Aorta (tissue), 5 donors: Measurements from ENCODE around the gene SLC8A2. TPM values are rescaled to one million over a fixed set of nuclear protein-coding genes. Genes with fewer than 3 reads are reported as not detected.

ENCODE experiments used
- ATAC-seq: fragments of 200-7000 bp; cut with Tn5 transposase; one replicate; pipeline ENCODE4 v1.9.1; 2022; ENCODE audit warnings: moderate library complexity; ENCODE audit not compliant: low FRiP score
- DNase-seq, 2 donors: peaks; one replicate each; pipeline ENCODE4 v3.0.0-alpha.2; 2020
- H3K27ac ChIP-seq, 2 donors: one replicate each; pipeline ENCODE4 v1.5.1; 2013; ENCODE audit warnings: low read length in 2 of 2, mild to moderate bottlenecking in 2 of 2, moderate library complexity in 2 of 2, control low read depth in 1 of 2, inconsistent platforms in 1 of 2, low read depth in 1 of 2
- H3K27me3 ChIP-seq, 2 donors: one replicate each; pipeline ENCODE4 v1.6.1; 2013; ENCODE audit warnings: control low read depth in 1 of 2, low read length in 1 of 2, mild to moderate bottlenecking in 1 of 2, moderate library complexity in 1 of 2; ENCODE audit not compliant: insufficient read depth in 2 of 2, control insufficient read depth in 1 of 2
- H3K36me3 ChIP-seq, 2 donors: one replicate each; pipeline ENCODE4 v1.6.1; 2013; ENCODE audit warnings: control low read depth in 1 of 2, low read length in 1 of 2, mild to moderate bottlenecking in 1 of 2; ENCODE audit not compliant: insufficient read depth in 2 of 2, control insufficient read depth in 1 of 2
- H3K4me1 ChIP-seq, 2 donors: one replicate each; pipeline ENCODE4 v1.6.1; 2013; ENCODE audit warnings: low read length in 2 of 2, control low read depth in 1 of 2, mild to moderate bottlenecking in 1 of 2, moderate library complexity in 1 of 2; ENCODE audit not compliant: insufficient read depth in 2 of 2, control insufficient read depth in 1 of 2
- H3K4me3 ChIP-seq, 2 donors: one replicate each; pipeline ENCODE4 v1.5.1; 2013; ENCODE audit warnings: low read length in 2 of 2, control low read depth in 1 of 2, mild to moderate bottlenecking in 1 of 2
- H3K9me3 ChIP-seq: one replicate; pipeline ENCODE4 v1.6.1; 2013; ENCODE audit warnings: mild to moderate bottlenecking, low read length; ENCODE audit not compliant: control insufficient read depth
- WGBS, 2 donors: extraction: QIAGEN DNeasy Blood & Tissue Kit; methylation state at CpG; one replicate each; pipeline ENCODE4 v1.1.7; 2013; 5-methylcytosine and 5-hydroxymethylcytosine counted together
- intact Hi-C, 2 donors: fragments of 100-400 bp; cut with DNase I; formaldehyde crosslinking; loops; one replicate each; pipeline versions ENCODE4 v1.14.2 to v1.15.0; 2022
- long read RNA-seq, 2 donors: library from polyadenylated mRNA; unstranded; transcript quantifications; one replicate each; pipeline ENCODE4 v2.0.0, GENCODE V29; 2020 to 2021
- polyA plus RNA-seq, 2 donors: library from polyadenylated mRNA; stranded (reverse); fragments of 200-250 nt; gene quantifications; one replicate each; pipeline ENCODE4 v1.2.3, GENCODE V29; 2013
- total RNA-seq, 2 donors: library from RNA; stranded (reverse); fragmentation: NEBNext Ultra II Directional; extraction: Animal tissue kit (Norgen Biotek cat#: 25700); gene quantifications; one replicate each; pipeline ENCODE4 v1.2.1, GENCODE V29; 2021
- donor health status: healthy with polysubstance abuse.
- donor health status: Bipolar disorder and iron deficiency.
- donor health status: DM: no; HTN: no; CAD: no.
- donor health status: DM: no; HTN: no; CAD: no.
- donor health status: DM: yes; HTN: yes; CAD: no.

SLC8A2 gene, protein sequence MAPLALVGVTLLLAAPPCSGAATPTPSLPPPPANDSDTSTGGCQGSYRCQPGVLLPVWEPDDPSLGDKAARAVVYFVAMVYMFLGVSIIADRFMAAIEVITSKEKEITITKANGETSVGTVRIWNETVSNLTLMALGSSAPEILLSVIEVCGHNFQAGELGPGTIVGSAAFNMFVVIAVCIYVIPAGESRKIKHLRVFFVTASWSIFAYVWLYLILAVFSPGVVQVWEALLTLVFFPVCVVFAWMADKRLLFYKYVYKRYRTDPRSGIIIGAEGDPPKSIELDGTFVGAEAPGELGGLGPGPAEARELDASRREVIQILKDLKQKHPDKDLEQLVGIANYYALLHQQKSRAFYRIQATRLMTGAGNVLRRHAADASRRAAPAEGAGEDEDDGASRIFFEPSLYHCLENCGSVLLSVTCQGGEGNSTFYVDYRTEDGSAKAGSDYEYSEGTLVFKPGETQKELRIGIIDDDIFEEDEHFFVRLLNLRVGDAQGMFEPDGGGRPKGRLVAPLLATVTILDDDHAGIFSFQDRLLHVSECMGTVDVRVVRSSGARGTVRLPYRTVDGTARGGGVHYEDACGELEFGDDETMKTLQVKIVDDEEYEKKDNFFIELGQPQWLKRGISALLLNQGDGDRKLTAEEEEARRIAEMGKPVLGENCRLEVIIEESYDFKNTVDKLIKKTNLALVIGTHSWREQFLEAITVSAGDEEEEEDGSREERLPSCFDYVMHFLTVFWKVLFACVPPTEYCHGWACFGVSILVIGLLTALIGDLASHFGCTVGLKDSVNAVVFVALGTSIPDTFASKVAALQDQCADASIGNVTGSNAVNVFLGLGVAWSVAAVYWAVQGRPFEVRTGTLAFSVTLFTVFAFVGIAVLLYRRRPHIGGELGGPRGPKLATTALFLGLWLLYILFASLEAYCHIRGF
- under 1 TPM; 0.23 to 0.72 TPM for total RNA-seq
- polyA plus RNA-seq: not detected
- long read RNA-seq, donor 1: 0 reads
- long read RNA-seq, donor 2, partial matches to known transcripts: 0 of 1 reads
- long read RNA-seq, donor 2, other reads (novel, unspliced or antisense): 1 of 1 reads

DNA sequence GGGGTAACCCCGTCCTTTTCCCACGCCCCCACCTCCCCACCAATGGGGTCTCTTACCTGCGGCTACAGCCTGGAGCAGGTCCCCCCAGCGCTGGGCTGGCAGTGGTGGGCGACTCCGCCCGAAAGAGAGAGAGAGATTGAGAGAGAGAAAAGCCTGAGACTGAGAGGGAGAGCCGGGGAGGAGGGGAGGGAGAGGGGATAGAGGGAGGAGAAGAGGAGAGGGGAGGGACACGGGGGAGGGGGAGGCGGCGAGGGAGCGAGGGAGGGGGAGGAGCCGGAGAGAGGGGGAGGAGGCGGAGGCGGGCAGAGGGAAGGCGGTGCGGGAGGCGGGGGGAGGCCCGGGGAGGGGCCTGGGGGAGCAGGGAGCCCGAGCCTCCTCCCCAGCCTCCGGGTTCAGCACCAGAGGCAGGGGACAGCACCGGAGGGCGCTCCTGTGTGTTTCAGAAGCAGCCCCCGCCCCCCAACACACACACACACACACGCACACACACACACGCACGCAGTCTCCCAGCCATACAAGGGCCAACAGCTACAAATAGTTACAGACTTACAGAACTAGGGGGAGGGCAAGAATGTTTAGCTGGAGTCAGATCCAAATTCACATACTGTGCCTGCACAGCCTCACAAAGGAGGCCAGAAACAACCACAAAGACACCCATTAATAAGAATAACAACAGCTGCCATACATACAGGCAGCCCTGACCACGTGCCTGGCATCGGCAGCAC lies at the start of gene SLC8A2:
Gene SLC8A2 (minus strand): TSS at position 161 of the 725 bp plus-strand sequence. CDS start 5,490 bp downstream, outside the sequence.
- ATAC-seq: peak; percentile 74
- intact Hi-C loops: no loop called here
- H3K27ac ChIP-seq: no peak within 1 kb of the TSS
- no peaks in the 10 kb centered on the region for H3K9me3 ChIP-seq
- H3K4me1 ChIP-seq: no peaks in the 10 kb centered on the region
- no peaks in the 10 kb centered on the region for H3K27me3 ChIP-seq
- 0 to 1% methylated on average over 23 to 29 of the region's 29 CpGs for WGBS, 2 donors
- peak; percentile 85 to 94 for DNase-seq
- no peak within 1 kb of the TSS for H3K4me3 ChIP-seq
- H3K36me3 ChIP-seq: no peaks in the 10 kb centered on the region

DNA sequence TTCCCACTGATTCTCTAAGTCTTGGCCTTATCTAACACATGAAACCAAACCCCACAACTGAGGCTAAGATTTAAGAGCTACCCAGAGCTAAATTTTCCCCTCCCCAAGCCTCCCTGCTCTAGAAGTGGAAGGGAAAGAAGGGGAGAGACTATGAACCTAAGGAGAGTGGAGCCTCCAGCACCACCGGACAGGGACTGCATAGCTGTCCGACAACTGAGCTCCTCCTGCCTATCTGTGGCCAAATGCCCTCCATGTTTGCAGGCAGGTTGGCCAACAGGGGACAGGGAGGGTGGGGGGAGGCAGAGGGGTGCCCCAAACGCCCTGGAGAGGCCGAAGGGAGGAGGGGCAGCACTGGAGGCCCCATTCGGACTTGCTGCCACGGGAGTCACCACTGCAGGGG lies 49.1 kb upstream of the SLC8A2 start:
- Histone ChIP-seq H3K27ac (no peak overlapping the region), H3K9me3 (no peaks in the 10 kb centered on the region), H3K4me1 (no peaks in the 10 kb centered on the region), H3K4me3 (no peak overlapping the region), H3K27me3 (no peaks in the 10 kb centered on the region), H3K36me3 (no peaks in the 10 kb centered on the region)
- DNase-seq: no peak
- ATAC-seq: no peak
- intact Hi-C loops: no loop called here
- 53 to 63% methylated on average over 5 to 6 of the region's 6 CpGs for WGBS, 2 donors

DNA sequence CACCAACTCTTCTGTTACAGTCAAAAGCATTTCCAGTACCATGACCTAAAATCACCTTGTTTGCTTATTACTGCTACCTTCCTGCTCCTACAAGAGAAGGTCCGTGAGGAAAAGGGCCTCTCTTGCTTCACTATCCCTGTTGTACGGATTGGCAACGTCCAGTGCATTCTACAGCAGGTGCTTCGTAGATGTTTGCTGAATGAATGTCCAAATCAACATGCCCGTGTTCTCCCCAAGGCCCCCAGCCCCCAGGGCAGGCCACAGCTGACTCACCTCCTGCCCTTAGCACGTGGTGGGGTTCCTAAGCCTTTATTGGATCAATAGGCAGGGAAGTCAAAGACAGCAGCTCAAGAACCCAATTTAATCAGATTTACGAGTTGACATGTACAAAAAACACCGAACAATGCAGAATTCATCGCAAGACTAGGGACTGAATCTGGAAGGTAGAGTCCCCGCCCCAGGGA lies 48.7 kb upstream of the SLC8A2 start:
- DNase-seq (no peak), ATAC-seq (no peak)
- H3K9me3 ChIP-seq: no peaks in the 10 kb centered on the region
- intact Hi-C loops: no loop called here
- no peak overlapping the region for H3K27ac ChIP-seq
- no peaks in the 10 kb centered on the region for H3K4me1 ChIP-seq
- no peaks in the 10 kb centered on the region for H3K27me3 ChIP-seq
- no peaks in the 10 kb centered on the region for H3K36me3 ChIP-seq
- WGBS, 2 donors: 75 to 82% methylated on average over 10 of the region's 10 CpGs
- H3K4me3 ChIP-seq: no peak overlapping the region

DNA sequence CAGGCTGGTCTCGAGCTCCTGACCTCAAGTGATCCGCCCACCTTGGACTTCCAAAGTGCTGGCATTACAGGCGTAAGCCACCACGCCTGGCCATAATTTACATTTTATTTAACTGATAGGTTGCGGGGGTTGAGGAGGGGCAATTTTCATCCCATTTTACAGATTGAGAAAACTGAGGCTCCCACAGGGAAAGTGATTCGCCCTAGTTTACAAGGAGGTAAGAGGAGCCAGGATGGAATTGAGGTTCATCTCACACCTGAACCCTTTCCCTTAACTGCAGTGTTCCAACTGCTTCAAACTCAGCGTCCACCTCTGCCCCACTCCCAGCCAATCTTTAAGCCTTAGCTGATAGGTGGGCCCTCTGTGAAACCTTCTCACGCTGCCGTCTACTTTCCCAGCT lies 47.2 kb upstream of the SLC8A2 start:
- intact Hi-C loops: loop anchor here (5.0 to 10.0 kb wide), 3 partner anchors 86 to 244 kb away; partner anchors contain the start of genes BICRA (in 1 of the 2) and INAFM1 (in 1 of the 2)

DNA sequence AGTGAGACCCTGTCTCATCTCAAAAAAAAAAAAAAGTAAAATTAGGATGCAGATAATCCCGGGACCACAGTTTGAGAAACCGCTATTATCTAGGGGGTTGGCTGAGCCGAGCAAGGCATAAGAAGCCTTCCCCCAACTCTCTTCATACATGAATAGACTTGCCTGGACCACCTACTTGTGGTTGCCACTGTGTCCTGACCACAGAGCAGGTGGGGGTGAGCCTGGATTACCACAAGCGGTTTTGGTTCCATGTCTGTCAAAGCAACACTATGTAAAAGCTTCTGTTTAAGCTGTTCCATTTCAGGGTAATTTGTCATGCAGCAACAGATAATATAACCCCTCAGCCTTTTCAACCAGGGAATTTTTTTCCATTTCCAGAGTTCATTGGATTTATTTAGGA lies 46.4 kb upstream of the SLC8A2 start:
- H3K27me3 ChIP-seq: no peaks in the 10 kb centered on the region
- 72 to 79% methylated on average over 4 of the region's 4 CpGs for WGBS, 2 donors
- no peaks in the 10 kb centered on the region for H3K9me3 ChIP-seq
- no peaks in the 10 kb centered on the region for H3K36me3 ChIP-seq
- no peak for ATAC-seq
- no peak for DNase-seq
- intact Hi-C loops: loop anchor here (5.0 to 10.0 kb wide), 3 partner anchors 87 to 243 kb away; partner anchors contain the start of genes BICRA (in 1 of the 2) and INAFM1 (in 1 of the 2)
- no peak overlapping the region for H3K4me3 ChIP-seq
- H3K4me1 ChIP-seq: no peaks in the 10 kb centered on the region
- H3K27ac ChIP-seq: no peak overlapping the region

More for the DNA sequence above, 47.2 kb upstream of the SLC8A2 start:
- H3K9me3 ChIP-seq: no peaks in the 10 kb centered on the region
- no peak for ATAC-seq
- 84 to 85% methylated on average over 9 of the region's 9 CpGs for WGBS, 2 donors
- H3K27me3 ChIP-seq: no peaks in the 10 kb centered on the region
- no peaks in the 10 kb centered on the region for H3K36me3 ChIP-seq
- no peak for DNase-seq
- H3K4me1 ChIP-seq: no peaks in the 10 kb centered on the region
- H3K4me3 ChIP-seq: no peak overlapping the region
- H3K27ac ChIP-seq: no peak overlapping the region

DNA sequence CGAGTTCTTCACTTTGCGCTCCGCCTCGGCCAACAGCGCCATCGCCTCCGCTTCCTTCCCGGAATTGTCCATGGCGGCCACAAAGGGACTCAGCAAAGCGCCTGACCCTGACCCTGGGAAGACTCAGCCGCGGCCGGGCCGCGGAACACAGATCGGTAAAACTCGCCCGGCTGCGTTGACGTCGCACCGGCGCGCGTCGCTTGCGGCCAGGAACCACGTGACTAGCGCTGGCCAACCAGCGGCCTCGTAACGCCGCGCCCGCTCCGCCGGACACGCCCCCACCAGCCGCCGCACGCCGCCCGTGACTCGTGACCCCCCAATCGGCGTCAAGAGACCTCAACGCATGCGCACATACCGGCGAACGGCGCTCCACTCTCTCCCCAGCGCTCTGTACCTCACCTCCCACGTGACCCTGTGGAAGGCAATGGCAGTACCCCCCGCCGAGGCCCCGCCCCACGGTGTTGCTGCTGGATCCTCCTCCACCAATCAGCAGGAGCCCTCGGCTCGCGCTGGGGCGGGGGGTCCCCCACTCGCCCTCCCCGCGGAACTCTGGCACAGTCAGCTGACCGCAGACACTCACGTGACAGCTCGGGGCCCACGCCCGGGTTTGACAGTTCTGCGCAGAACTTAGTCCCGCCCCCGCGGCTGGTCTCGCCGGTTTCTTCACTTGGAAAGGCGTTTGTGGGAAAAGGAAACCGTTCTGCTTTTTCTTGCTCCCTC lies 43.3 kb upstream of the SLC8A2 start, which contains the start of gene NAPA:
Gene NAPA (minus strand): TSS at position 195 of the 720 bp plus-strand sequence. CDS start 123 bp downstream, at position 72.
- no peaks in the 10 kb centered on the region for H3K36me3 ChIP-seq
- peak; percentile 100 for DNase-seq
- no peaks in the 10 kb centered on the region for H3K27me3 ChIP-seq
- ATAC-seq: peak; percentile 100
- no peaks in the 10 kb centered on the region for H3K9me3 ChIP-seq
- H3K27ac ChIP-seq: peak within 1 kb of the TSS; percentile 39 to 79
- WGBS, 2 donors: 0 to 1% methylated on average over 62 to 78 of the region's 78 CpGs
- H3K4me3 ChIP-seq: peak within 1 kb of the TSS; percentile 47 to 62
- intact Hi-C loops: loop anchor here (1.0 to 10.0 kb wide), 7 partner anchors 31 to 240 kb away; partner anchors contain the start of genes BICRA (in 1 of the 2), INAFM1 (in 1 of the 2) and KPTN (in 1 of the 2)
- no peaks in the 10 kb centered on the region for H3K4me1 ChIP-seq

DNA sequence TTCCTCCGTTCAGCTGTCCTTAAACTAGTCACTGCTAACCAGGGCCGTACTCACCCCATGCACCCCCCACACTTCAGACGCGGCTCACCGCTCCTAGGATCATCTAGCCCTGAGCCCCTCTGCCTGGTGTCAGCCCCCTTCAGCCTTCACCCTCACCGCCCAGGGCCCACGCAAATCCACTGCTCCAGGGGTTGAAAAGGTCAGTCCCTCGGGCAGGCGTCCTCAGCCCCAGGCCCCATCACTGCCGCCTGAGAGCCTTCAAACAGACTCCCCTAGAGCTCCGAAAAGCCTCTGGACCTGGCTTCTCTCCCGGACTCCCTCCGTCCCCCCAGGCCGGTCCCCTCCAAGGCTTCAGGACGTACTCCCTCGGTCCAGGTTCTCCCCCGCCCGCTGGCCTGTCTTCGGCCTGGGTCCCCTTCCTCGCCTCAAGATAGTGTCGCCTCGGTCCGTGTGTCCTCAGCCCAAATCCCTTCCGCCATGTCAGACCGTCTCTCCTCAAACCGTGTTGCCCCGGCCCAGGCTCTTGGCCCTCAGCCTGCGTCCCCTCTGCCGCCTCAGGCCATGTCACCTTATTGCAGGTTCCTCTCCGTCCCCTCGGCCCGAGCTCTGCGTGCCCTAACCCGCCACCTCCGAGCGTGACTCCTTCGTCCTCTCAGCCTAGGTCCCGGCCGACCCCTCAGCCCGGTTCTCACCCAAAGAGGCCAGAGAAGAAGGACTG lies 42.6 kb upstream of the SLC8A2 start:
- intact Hi-C loops: loop anchor here (5.0 to 10.0 kb wide), 3 partner anchors 90 to 240 kb away; partner anchors contain the start of genes BICRA (in 1 of the 2) and INAFM1 (in 1 of the 2)
- H3K36me3 ChIP-seq: no peaks in the 10 kb centered on the region
- H3K4me3 ChIP-seq: peak overlapping the region; percentile 47 to 62
- no peaks in the 10 kb centered on the region for H3K9me3 ChIP-seq
- ATAC-seq (no peak), DNase-seq (no peak)
- 3 to 4% methylated on average over 40 of the region's 40 CpGs for WGBS, 2 donors
- H3K4me1 ChIP-seq: no peaks in the 10 kb centered on the region
- H3K27me3 ChIP-seq: no peaks in the 10 kb centered on the region
- H3K27ac ChIP-seq: peak overlapping the region; percentile 39 to 79
